Cardiac atrium fibroblast (primary cell): ENCODE measurements around the gene RNU2-63P. TPM values are rescaled to one million over a fixed set of nuclear protein-coding genes. Genes with fewer than 3 reads are reported as not detected.

Experiments used
- total RNA-seq: library from RNA; depleted of rRNA; stranded (reverse); fragments of >200 nt; gene quantifications from 2 replicates; pipeline ENCODE4 v1.2.3, GENCODE V29; 2015

The RNU2-63P gene
- not detected in 2 replicates for total RNA-seq

GRCh38 chr2:88016086-88016959, at the start of gene RNU2-63P:
Gene RNU2-63P, minus strand, starts transcription at chr2:88016547.

DNA sequence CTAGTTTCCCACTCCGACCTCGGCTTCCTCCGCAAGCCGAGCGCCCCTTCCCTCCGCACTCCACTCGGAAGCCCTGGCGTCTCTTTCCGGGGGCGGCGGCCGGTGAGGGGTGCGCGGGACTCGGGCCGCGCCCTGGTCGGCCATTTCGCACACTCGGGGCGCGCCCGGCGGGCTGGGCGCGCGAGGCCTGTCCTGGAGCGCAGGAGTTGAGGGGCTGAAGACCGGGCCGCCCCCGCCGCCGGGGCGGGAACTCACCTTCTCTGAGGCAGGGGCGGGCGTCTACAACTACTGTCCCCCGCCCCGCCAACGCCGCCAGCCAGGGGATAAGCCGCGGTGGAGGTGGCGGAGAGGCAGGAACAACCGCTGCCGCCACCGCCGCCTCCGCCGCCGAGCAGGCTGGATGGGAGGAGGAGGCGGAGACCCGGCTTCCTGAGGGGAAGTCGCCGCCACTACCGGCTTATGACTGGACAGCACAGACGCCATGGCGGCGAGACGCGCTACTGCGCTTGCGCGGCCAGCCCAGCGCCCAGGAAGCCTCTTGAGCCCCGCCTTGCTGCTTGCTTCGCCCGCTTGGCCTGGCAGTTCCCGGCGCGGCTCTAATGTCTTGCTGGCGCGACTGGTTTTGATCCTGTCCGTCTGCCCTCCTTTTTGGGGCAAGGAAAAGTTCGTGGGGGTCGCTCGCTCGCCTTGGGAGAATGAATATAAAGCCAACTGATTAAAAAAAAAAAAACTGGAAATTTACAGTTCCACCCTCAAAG, 39.2 kb upstream of the RNU2-63P start, which contains the start of gene KRCC1:
KRCC1 (minus strand) TSS at position 413 of the 758 bp plus-strand sequence. CDS start 27,220 bp downstream, outside the sequence.

Other genes starting within 250 kb of the RNU2-63P start
- gene RGPD2, start 190.8 kb downstream of the RNU2-63P start, total RNA-seq: 2.2 and 2.8 TPM in 2 replicates
- gene KRCC1, start 39.2 kb upstream of the RNU2-63P start, total RNA-seq: 24.9 and 28.0 TPM in 2 replicates
- not detected in 2 replicates for gene SMYD1, start 51.3 kb upstream of the RNU2-63P start, total RNA-seq
- gene FABP1, start 111.5 kb upstream of the RNU2-63P start, total RNA-seq: not detected in 2 replicates
- 3.4 and 5.1 TPM in 2 replicates for gene THNSL2, start 153.8 kb upstream of the RNU2-63P start, total RNA-seq